Gastrocnemius medialis (tissue), 4 donors: ENCODE data around the gene MTOR. TPM values are rescaled to one million over a fixed set of nuclear protein-coding genes. Genes with fewer than 3 reads are reported as not detected.

Experiments
- ATAC-seq, 2 donors: fragments of 150-250 bp; one replicate each; pipeline ENCODE4 v1.9.1; 2016
- DNase-seq, 2 donors: peaks; one replicate each; pipeline ENCODE4 v3.0.0-alpha.2; 2019
- H3K27ac ChIP-seq, 4 donors: fragments of 200-600 bp; sonication (generic); 1 replicate in 1 of 4; 2 replicates in 3 of 4; pipeline ENCODE4 v1.5.1; 2016 to 2018; ENCODE audit warnings: mild to moderate bottlenecking in 2 of 4, moderate library complexity in 1 of 4
- H3K27me3 ChIP-seq, 3 donors: fragments of 200-600 bp; sonication (generic) in 2 of 3; 1 replicate in 1 of 3; 2 replicates in 2 of 3; pipeline versions ENCODE4 v1.5.1 to v1.6.0; 2016 to 2019; ENCODE audit warnings: mild to moderate bottlenecking in 1 of 3, moderate library complexity in 1 of 3
- H3K36me3 ChIP-seq, 2 donors: fragments of 200-600 bp; sonication (generic) in 1 of 2; one replicate each; pipeline ENCODE4 v1.5.1; 2017 to 2018
- H3K4me1 ChIP-seq, 2 donors: fragments of 200-600 bp; sonication (generic) in 1 of 2; one replicate each; pipeline ENCODE4 v1.5.1; 2016 to 2017; ENCODE audit warnings: mild to moderate bottlenecking in 2 of 2
- H3K4me3 ChIP-seq, 4 donors: fragments of 200-600 bp; sonication (generic) in 3 of 4; 1 replicate in 1 of 4; 2 replicates in 3 of 4; pipeline ENCODE4 v1.5.1; 2016 to 2019; ENCODE audit warnings: mild to moderate bottlenecking in 2 of 4
- H3K9me3 ChIP-seq, 3 donors: fragments of 200-600 bp; sonication (generic) in 2 of 3; 1 replicate in 1 of 3; 2 replicates in 2 of 3; pipeline ENCODE4 v1.5.1; 2016 to 2019
- POLR2A ChIP-seq, 2 donors: fragments of 450-650 bp; IDR thresholded peaks; one replicate each; pipeline ENCODE4 v1.6.1; 2017; ENCODE audit warnings: antibody characterized with exemption in 2 of 2, mild to moderate bottlenecking in 2 of 2, moderate library complexity in 2 of 2
- in situ Hi-C, 4 donors: fragments of 200-750 bp; cut with MboI; loops; one replicate each; pipeline versions ENCODE4 v1.15.0 to v1.8.0; 2017; ENCODE audit warnings: low sequenced_read_pairs in 4 of 4
- intact Hi-C: fragments of 100-400 bp; cut with DNase I; formaldehyde crosslinking; loops from one replicate; pipeline ENCODE4 v1.15.1; 2023; ENCODE audit warnings: low total_unique reads
- total RNA-seq, 4 donors: library from RNA; depleted of rRNA; stranded (reverse); fragments of >200 nt; gene quantifications; one replicate each; pipeline versions ENCODE4 v1.1.0 to v1.2.3, GENCODE V29; 2016
- TF ChIP-seq, protein P1 (sequence below), 5 experiments: fragments of 450-650 bp in 3 of 5; fragments of 200-600 bp in 2 of 5; sonication (generic) in 2 of 5; IDR thresholded peaks in 4 of 5; conservative IDR thresholded peaks in 1 of 5; 1 replicate in 4 of 5; 2 replicates in 1 of 5; pipeline ENCODE4 v1.5.1; 2016 to 2019; ENCODE audit warnings: antibody characterized with exemption in 5 of 5, mild to moderate bottlenecking in 3 of 5, moderate library complexity in 3 of 5

Gene MTOR
- total RNA-seq, 4 donors from 2014 or later = 40.7 to 66.3 (median 52.9) TPM

DNA sequence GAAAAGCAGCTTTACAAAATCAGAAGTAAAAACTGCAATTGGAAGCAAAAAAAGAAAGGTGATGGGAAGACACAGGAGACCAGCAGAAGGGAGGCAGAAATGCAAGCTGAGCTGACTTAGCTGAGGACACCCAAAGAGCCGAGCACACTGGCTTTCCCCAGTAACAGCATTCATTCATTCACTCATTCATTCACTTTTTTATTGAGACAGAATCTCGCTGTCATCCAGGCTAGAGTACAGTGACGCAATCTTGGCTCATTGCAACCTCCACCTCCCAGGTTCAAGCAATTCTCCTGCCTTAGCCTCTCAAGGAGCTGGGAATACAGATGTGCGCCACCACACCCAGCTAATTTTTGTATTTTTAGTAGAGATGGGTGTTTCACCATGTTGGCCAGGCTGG is 65.0 kb downstream of the MTOR start:
- intact Hi-C loops = no loop called here
- peaks cover 0 to 84% of the 10 kb centered on the region in 2 donors for H3K36me3 ChIP-seq
- TF ChIP-seq POLR2A (IDR thresholded peaks at IDR 0.05) = no peak
- TF ChIP-seq, protein P1, sequence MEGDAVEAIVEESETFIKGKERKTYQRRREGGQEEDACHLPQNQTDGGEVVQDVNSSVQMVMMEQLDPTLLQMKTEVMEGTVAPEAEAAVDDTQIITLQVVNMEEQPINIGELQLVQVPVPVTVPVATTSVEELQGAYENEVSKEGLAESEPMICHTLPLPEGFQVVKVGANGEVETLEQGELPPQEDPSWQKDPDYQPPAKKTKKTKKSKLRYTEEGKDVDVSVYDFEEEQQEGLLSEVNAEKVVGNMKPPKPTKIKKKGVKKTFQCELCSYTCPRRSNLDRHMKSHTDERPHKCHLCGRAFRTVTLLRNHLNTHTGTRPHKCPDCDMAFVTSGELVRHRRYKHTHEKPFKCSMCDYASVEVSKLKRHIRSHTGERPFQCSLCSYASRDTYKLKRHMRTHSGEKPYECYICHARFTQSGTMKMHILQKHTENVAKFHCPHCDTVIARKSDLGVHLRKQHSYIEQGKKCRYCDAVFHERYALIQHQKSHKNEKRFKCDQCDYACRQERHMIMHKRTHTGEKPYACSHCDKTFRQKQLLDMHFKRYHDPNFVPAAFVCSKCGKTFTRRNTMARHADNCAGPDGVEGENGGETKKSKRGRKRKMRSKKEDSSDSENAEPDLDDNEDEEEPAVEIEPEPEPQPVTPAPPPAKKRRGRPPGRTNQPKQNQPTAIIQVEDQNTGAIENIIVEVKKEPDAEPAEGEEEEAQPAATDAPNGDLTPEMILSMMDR (IDR thresholded peaks at IDR 0.05 in 4 of 5, conservative IDR thresholded peaks at IDR 0.05 in 1 of 5) = no peak
- H3K4me3 ChIP-seq = no peak overlapping the region
- no peak for DNase-seq
- H3K9me3 ChIP-seq = no peaks in the 10 kb centered on the region
- H3K27me3 ChIP-seq = no peaks in the 10 kb centered on the region
- no peaks in the 10 kb centered on the region for H3K4me1 ChIP-seq
- in situ Hi-C loops = no loop called here
- no peak for ATAC-seq
- H3K27ac ChIP-seq = no peak overlapping the region

DNA sequence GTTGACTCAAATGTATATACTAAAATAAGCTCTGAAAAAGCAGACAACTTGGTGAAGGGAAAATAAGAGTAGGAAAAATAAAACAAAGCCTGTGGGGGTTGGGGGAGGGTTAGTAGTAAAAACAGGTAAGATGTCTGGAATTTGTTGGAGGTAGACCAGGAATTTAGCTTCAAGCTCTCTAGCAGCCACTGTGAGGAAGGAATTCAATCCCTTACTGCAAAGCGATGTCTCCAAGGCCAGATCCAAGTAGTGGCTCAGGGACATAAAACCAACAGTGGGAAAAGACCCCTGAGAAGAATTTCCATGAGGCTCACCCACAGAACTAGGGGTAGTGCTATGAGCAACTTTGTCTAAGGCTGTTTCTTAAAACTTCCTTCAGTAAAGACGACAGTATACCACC is 65.4 kb downstream of the MTOR start:
- Histone ChIP-seq H3K9me3 (no peaks in the 10 kb centered on the region), H3K4me1 (no peaks in the 10 kb centered on the region), H3K36me3 (peaks cover 0 to 84% of the 10 kb centered on the region in 2 donors), H3K27me3 (no peaks in the 10 kb centered on the region), H3K4me3 (no peak overlapping the region), H3K27ac (no peak overlapping the region)
- intact Hi-C loops = no loop called here
- no peak for DNase-seq
- TF ChIP-seq POLR2A (IDR thresholded peaks at IDR 0.05) = no peak
- TF ChIP-seq, protein P1 (IDR thresholded peaks at IDR 0.05 in 4 of 5, conservative IDR thresholded peaks at IDR 0.05 in 1 of 5) = no peak
- ATAC-seq = no peak
- in situ Hi-C loops = no loop called here

DNA sequence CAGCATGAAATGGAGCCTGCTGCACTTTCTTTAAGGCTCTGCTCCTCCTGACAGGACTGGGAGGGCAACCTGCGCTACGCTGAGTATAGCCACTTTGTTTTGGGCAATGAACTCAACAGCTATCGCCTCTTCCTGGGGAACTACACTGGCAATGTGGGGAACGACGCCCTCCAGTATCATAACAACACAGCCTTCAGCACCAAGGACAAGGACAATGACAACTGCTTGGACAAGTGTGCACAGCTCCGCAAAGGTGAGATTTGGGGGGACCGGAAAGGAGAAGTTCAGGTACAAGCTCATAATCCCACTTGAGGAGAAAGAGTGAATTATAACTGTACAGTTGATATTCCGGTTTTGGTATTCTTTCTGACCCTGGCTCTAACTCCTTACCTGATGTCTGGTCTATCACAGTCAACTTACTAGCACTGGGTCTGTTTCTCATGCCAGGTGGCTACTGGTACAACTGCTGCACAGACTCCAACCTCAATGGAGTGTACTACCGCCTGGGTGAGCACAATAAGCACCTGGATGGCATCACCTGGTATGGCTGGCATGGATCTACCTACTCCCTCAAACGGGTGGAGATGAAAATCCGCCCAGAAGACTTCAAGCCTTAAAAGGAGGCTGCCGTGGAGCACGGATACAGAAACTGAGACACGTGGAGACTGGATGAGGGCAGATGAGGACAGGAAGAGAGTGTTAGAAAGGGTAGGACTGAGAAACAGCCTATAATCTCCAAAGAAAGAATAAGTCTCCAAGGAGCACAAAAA is 67.8 kb downstream of the MTOR start:
- TF ChIP-seq POLR2A (IDR thresholded peaks at IDR 0.05) = no peak
- TF ChIP-seq, protein P1 (IDR thresholded peaks at IDR 0.05 in 4 of 5, conservative IDR thresholded peaks at IDR 0.05 in 1 of 5) = no peak
- H3K27ac ChIP-seq = no peak overlapping the region
- peaks cover 0 to 72% of the 10 kb centered on the region in 2 donors for H3K36me3 ChIP-seq
- ATAC-seq (no peak), DNase-seq (no peak)
- H3K27me3 ChIP-seq = no peaks in the 10 kb centered on the region
- H3K4me1 ChIP-seq = no peaks in the 10 kb centered on the region
- H3K4me3 ChIP-seq = no peak overlapping the region
- in situ Hi-C loops (no loop called here), intact Hi-C loops (no loop called here)
- no peaks in the 10 kb centered on the region for H3K9me3 ChIP-seq

DNA sequence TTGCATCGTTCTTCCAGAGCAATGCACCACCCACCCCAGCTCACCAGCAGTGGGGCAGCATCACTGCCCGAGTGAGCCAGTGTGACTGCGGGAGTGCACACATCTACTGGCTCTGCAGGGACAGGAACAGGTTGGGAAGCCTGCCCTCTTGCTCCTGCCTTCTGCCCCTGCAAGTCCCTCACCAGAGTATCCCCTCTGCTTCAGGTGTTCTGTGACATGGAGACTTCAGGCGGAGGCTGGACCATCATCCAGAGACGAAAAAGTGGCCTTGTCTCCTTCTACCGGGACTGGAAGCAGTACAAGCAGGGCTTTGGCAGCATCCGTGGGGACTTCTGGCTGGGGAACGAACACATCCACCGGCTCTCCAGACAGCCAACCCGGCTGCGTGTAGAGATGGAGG is 69.0 kb downstream of the MTOR start:
- no peaks in the 10 kb centered on the region for H3K9me3 ChIP-seq
- intact Hi-C loops (no loop called here), in situ Hi-C loops (no loop called here)
- H3K27ac ChIP-seq = no peak overlapping the region
- H3K36me3 ChIP-seq = peaks cover 0 to 60% of the 10 kb centered on the region in 2 donors
- peaks cover 0 to 6% of the 10 kb centered on the region in 2 donors for H3K4me1 ChIP-seq
- DNase-seq (no peak), ATAC-seq (no peak)
- H3K4me3 ChIP-seq = no peak overlapping the region
- no peaks in the 10 kb centered on the region for H3K27me3 ChIP-seq
- TF ChIP-seq, protein P1 (IDR thresholded peaks at IDR 0.05 in 4 of 5, conservative IDR thresholded peaks at IDR 0.05 in 1 of 5) = no peak
- TF ChIP-seq POLR2A (IDR thresholded peaks at IDR 0.05) = no peak
